K562 (cell line): Measurements from ENCODE around the gene ARPP21. TPM values are rescaled to one million over a fixed set of nuclear protein-coding genes. Genes with fewer than 3 reads are reported as not detected.

Source experiments
- ATAC-seq: fragments of 200-7000 bp; cut with Tn5 transposase; 3 replicates; pipeline ENCODE4 v1.9.1; 2020; ENCODE audit warnings: moderate library complexity
- BruUV-seq: library from RNA; stranded (reverse); fragments of 400-500 nt; replicated peaks from 2 replicates; lab custom pipeline; 2021; lab: Mats Ljungman, UMichigan
- CTCF ChIA-PET: fragments of 300-600 bp; formaldehyde crosslinking; extraction: SDS; loops from one replicate; lab custom pipeline; 2021; ENCODE audit warnings: low intra/inter-chr PET ratio; lab: Yijun Ruan, JAX
- POLR2A ChIA-PET: fragments of 300-600, 350-650 bp; sonication (Branson Sonifier 250); formaldehyde crosslinking; extraction: SDS; loops from one replicate; lab custom pipeline; 2021; ENCODE audit warnings: antibody characterized with exemption, inconsistent platforms; lab: Yijun Ruan, JAX
- DNase-seq, 4 experiments: peaks; one replicate each; pipeline versions ENCODE4 v3.0.0 to v3.0.0-alpha.2; 2011 to 2018; ENCODE audit warnings: low spot score in 3 of 4, mixed read lengths in 3 of 4; ENCODE audit errors: extremely low read depth in 1 of 4
- FAIRE-seq: peaks from 2 replicates; lab custom pipeline; 2011; peaks lifted over from hg19 to GRCh38; lab: Jason Lieb, UNC
- H2AFZ ChIP-seq: 2 replicates; pipeline ENCODE4 v1.6.0; 2011; ENCODE audit warnings: low read depth, low read length, control low read depth, inconsistent platforms
- H3K27ac ChIP-seq: fragments of 200-600 bp; 3 replicates; pipeline ENCODE4 v1.8.0; 2011; ENCODE audit warnings: low read depth, mild to moderate bottlenecking, control low read depth, inconsistent platforms, low read length, moderate library complexity, mixed read lengths; ENCODE audit errors: extremely low read depth
- H3K27me3 ChIP-seq, 2 experiments: fragments of 300-600 bp in 1 of 2; 2 replicates in 1 of 2; 3 replicates in 1 of 2; pipeline versions ENCODE4 v1.6.0 to v1.8.0; 2011; ENCODE audit warnings: inconsistent platforms in 2 of 2, low read length in 2 of 2, mild to moderate bottlenecking in 1 of 2, mixed read lengths in 1 of 2, moderate library complexity in 1 of 2; ENCODE audit not compliant: control insufficient read depth in 2 of 2, insufficient read depth in 2 of 2
- H3K36me3 ChIP-seq: fragments of 300-600 bp; 3 replicates; pipeline ENCODE4 v1.8.0; 2011; ENCODE audit warnings: mild to moderate bottlenecking, low read length, inconsistent platforms; ENCODE audit not compliant: control insufficient read depth, insufficient read depth
- H3K4me1 ChIP-seq, 2 experiments: fragments of 200-600 bp in 1 of 2; replicated peaks in 1 of 2; 2 replicates in 1 of 2; 3 replicates in 1 of 2; pipeline versions ENCODE4 v1.5.1 to v1.8.0; 2011; ENCODE audit warnings: inconsistent platforms in 2 of 2, low read length in 2 of 2, mild to moderate bottlenecking in 1 of 2, mixed read lengths in 1 of 2, moderate library complexity in 1 of 2; ENCODE audit not compliant: control insufficient read depth in 2 of 2, insufficient read depth in 2 of 2
- H3K4me2 ChIP-seq: 2 replicates; pipeline ENCODE4 v1.6.1; 2011; ENCODE audit warnings: low read length, control low read depth, inconsistent platforms, mixed read lengths; ENCODE audit not compliant: insufficient read depth
- H3K4me3 ChIP-seq: fragments of 200-600 bp; sonication (generic), shearing (Covaris generic); 2 replicates; pipeline ENCODE4 v1.5.1; 2016; ENCODE audit warnings: control low read depth, inconsistent platforms
- H3K79me2 ChIP-seq: fragments of 200-600 bp; 3 replicates; pipeline ENCODE4 v1.8.0; 2011; ENCODE audit warnings: low read length, inconsistent platforms; ENCODE audit not compliant: control insufficient read depth, insufficient read depth
- H3K9ac ChIP-seq, 2 experiments: 2 replicates each; pipeline versions ENCODE4 v1.6.0 to v1.6.1; 2011; ENCODE audit warnings: low read depth in 2 of 2, low read length in 2 of 2, control low read depth in 1 of 2, inconsistent platforms in 1 of 2, mild to moderate bottlenecking in 1 of 2, mixed read lengths in 1 of 2; ENCODE audit not compliant: insufficient read depth in 1 of 2
- H3K9me1 ChIP-seq: one replicate; pipeline ENCODE4 v1.6.0; 2011; ENCODE audit warnings: inconsistent platforms, mild to moderate bottlenecking, low read length, moderate library complexity; ENCODE audit not compliant: control insufficient read depth, insufficient read depth
- H3K9me3 ChIP-seq: replicated peaks from 2 replicates; pipeline ENCODE4 v1.5.1; 2011; ENCODE audit warnings: low read depth, low read length, inconsistent platforms; ENCODE audit not compliant: control insufficient read depth, insufficient read depth
- H4K20me1 ChIP-seq: replicated peaks from 2 replicates; pipeline ENCODE4 v1.6.1; 2011; ENCODE audit warnings: low read length, inconsistent platforms, mixed read lengths; ENCODE audit not compliant: control insufficient read depth, insufficient read depth
- BDP1 ChIP-seq: IDR thresholded peaks from 3 replicates; pipeline ENCODE4 v1.6.1; 2011; ENCODE audit not compliant: insufficient read length, insufficient read depth
- CBX1 ChIP-seq: sonication (generic); IDR thresholded peaks from 2 replicates; pipeline ENCODE4 v1.6.1; 2016; ENCODE audit warnings: antibody characterized with exemption, low read depth, mild to moderate bottlenecking
- GABPB1 ChIP-seq: sonication (generic); formaldehyde crosslinking; IDR thresholded peaks from 2 replicates; pipeline ENCODE4 v1.8.0; 2022; ENCODE audit warnings: mild to moderate bottlenecking, missing genetic modification reagents
- IFI16 ChIP-seq: fragments of 250-450 bp; sonication (Bioruptor Pico); IDR thresholded peaks from 2 replicates; pipeline ENCODE4 v2.1.2; 2022; ENCODE audit warnings: mild to moderate bottlenecking, inconsistent platforms
- POLR3A ChIP-seq: IDR thresholded peaks from 2 replicates; pipeline ENCODE4 v1.6.1; 2011; ENCODE audit warnings: borderline replicate concordance, mild to moderate bottlenecking, moderate library complexity; ENCODE audit not compliant: insufficient read length, insufficient read depth; ENCODE audit errors: extremely low read depth
- SMARCA5 ChIP-seq: fragments of 450-650 bp; IDR thresholded peaks from 2 replicates; pipeline ENCODE4 v1.6.1; 2016
- SREBF2 ChIP-seq: sonication (generic); formaldehyde crosslinking; IDR thresholded peaks from 2 replicates; pipeline ENCODE4 v1.4.0; 2020; ENCODE audit warnings: mild to moderate bottlenecking, missing genetic modification reagents
- WGBS: fragments of 100-300 bp; shearing (Covaris generic); methylation state at CpG from one replicate; pipeline ENCODE4 v1.1.6; 2016; ENCODE audit warnings: low coverage, mixed read lengths; ENCODE audit not compliant: insufficient coverage; ENCODE audit errors: missing lambda C conversion rate; 5-methylcytosine and 5-hydroxymethylcytosine counted together
- in situ Hi-C: fragments of 300-500 bp; cut with MboI; formaldehyde crosslinking; loops from 4 replicates; pipeline ENCODE4 v1.15.0; 2018; ENCODE audit warnings: inconsistent platforms, mixed read lengths
- intact Hi-C: fragments of 100-400 bp; cut with micrococcal nuclease; formaldehyde crosslinking; loops from 2 replicates; pipeline ENCODE4 v1.14.2; 2022
- polyA plus RNA-seq, 8 experiments: library from polyadenylated mRNA; depleted of rRNA in 4 of 8; stranded (reverse) in 5 of 8; unstranded in 3 of 8; fragments of >200 nt; fragmentation: Nextera tagmentation in 2 of 8; fragmentation: Illumina TruSeq in 1 of 8; extraction: Ambion mirVana in 2 of 8; extraction: Trizol in 1 of 8; gene quantifications; 2 replicates each; pipeline versions ENCODE4 v1.2.1 to v1.2.3, GENCODE V29; 2011 to 2014; ENCODE audit warnings: inconsistent platforms in 1 of 8, missing spikeins in 1 of 8
- total RNA-seq, 7 experiments: library from RNA; depleted of rRNA in 6 of 7; stranded (reverse); fragments of >200 nt in 6 of 7; fragmentation: Illumina TruSeq in 2 of 7; extraction: Trizol in 2 of 7; gene quantifications; 2 replicates each; pipeline versions ENCODE4 v1.2.1 to v1.2.3, GENCODE V29; 2011 to 2021; ENCODE audit warnings: low replicate concordance in 1 of 7
- TF ChIP-seq, protein P1 (sequence below): sonication (generic); formaldehyde crosslinking; IDR thresholded peaks from 2 replicates; pipeline ENCODE4 v1.8.0; 2023; ENCODE audit warnings: mild to moderate bottlenecking, missing genetic modification reagents
- TF ChIP-seq, protein P2 (sequence below): IDR thresholded peaks from 2 replicates; pipeline ENCODE4 v1.6.1; 2012; ENCODE audit warnings: low read depth, low read length, improper control_type of control experiment, borderline replicate concordance
- TF ChIP-seq, protein P3 (sequence below): fragments of 450-650 bp; IDR thresholded peaks from 2 replicates; pipeline ENCODE4 v1.6.1; 2014; ENCODE audit warnings: low read depth, mild to moderate bottlenecking, moderate library complexity, borderline replicate concordance

The ARPP21 gene
- total and polyA plus RNA-seq, 9 of the 15 experiments (the other 6 are each of a cell fraction or from before 2014, with no cell fraction given): not detected

DNA sequence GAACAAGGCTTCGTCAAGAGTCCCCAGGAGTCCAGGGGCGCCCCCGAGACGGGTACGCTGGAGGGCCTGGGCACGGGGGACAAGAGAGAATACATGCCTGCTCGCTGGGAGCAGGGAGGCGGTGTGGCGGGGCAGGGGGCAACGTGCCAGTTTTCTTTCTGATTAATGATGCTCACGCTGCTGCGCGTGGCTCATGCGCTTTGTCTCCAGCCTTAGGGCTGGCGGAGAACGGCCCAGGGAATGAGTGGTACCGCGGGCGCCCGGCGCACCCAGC is 408 bp upstream of the ARPP21 start:
- Histone ChIP-seq H3K4me3 (no peak overlapping the region), H3K9me1 (no peaks in the 10 kb centered on the region), H3K4me2 (no peak overlapping the region), H3K27ac (no peak overlapping the region), H3K9ac (no peak overlapping the region), H2AFZ (no peak overlapping the region), H4K20me1 (no peaks in the 10 kb centered on the region), H3K36me3 (no peaks in the 10 kb centered on the region), H3K27me3 (no peaks in the 10 kb centered on the region), H3K4me1 (no peaks in the 10 kb centered on the region), H3K9me3 (no peaks in the 10 kb centered on the region), H3K79me2 (no peaks in the 10 kb centered on the region)
- WGBS: 2% methylated on average over 14 of the region's 21 CpGs
- ChIA-PET POLR2A (no interaction called here), CTCF (no interaction called here)
- in situ Hi-C loops (no loop called here), intact Hi-C loops (no loop called here)
- no peak for DNase-seq
- no peak for ATAC-seq
- no TSS peak for BruUV-seq
- TF ChIP-seq SREBF2 (no peak), BDP1 (no peak), GABPB1 (CRISPR knock-in tag) (no peak), IFI16 (CRISPR knock-in tag) (no peak), SMARCA5 (no peak), CBX1 (no peak), POLR3A (no peak)
- TF ChIP-seq, protein P1, sequence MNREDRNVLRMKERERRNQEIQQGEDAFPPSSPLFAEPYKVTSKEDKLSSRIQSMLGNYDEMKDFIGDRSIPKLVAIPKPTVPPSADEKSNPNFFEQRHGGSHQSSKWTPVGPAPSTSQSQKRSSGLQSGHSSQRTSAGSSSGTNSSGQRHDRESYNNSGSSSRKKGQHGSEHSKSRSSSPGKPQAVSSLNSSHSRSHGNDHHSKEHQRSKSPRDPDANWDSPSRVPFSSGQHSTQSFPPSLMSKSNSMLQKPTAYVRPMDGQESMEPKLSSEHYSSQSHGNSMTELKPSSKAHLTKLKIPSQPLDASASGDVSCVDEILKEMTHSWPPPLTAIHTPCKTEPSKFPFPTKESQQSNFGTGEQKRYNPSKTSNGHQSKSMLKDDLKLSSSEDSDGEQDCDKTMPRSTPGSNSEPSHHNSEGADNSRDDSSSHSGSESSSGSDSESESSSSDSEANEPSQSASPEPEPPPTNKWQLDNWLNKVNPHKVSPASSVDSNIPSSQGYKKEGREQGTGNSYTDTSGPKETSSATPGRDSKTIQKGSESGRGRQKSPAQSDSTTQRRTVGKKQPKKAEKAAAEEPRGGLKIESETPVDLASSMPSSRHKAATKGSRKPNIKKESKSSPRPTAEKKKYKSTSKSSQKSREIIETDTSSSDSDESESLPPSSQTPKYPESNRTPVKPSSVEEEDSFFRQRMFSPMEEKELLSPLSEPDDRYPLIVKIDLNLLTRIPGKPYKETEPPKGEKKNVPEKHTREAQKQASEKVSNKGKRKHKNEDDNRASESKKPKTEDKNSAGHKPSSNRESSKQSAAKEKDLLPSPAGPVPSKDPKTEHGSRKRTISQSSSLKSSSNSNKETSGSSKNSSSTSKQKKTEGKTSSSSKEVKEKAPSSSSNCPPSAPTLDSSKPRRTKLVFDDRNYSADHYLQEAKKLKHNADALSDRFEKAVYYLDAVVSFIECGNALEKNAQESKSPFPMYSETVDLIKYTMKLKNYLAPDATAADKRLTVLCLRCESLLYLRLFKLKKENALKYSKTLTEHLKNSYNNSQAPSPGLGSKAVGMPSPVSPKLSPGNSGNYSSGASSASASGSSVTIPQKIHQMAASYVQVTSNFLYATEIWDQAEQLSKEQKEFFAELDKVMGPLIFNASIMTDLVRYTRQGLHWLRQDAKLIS (CRISPR knock-in tag): no peak
- TF ChIP-seq, protein P2, sequence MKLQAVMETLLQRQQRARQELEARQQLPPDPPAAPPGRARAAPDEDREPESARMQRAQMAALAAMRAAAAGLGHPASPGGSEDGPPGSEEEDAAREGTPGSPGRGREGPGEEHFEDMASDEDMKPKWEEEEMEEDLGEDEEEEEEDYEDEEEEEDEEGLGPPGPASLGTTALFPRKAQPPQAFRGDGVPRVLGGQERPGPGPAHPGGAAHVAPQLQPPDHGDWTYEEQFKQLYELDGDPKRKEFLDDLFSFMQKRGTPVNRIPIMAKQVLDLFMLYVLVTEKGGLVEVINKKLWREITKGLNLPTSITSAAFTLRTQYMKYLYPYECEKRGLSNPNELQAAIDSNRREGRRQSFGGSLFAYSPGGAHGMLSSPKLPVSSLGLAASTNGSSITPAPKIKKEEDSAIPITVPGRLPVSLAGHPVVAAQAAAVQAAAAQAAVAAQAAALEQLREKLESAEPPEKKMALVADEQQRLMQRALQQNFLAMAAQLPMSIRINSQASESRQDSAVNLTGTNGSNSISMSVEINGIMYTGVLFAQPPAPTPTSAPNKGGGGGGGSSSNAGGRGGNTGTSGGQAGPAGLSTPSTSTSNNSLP: no peak
- TF ChIP-seq, protein P3, sequence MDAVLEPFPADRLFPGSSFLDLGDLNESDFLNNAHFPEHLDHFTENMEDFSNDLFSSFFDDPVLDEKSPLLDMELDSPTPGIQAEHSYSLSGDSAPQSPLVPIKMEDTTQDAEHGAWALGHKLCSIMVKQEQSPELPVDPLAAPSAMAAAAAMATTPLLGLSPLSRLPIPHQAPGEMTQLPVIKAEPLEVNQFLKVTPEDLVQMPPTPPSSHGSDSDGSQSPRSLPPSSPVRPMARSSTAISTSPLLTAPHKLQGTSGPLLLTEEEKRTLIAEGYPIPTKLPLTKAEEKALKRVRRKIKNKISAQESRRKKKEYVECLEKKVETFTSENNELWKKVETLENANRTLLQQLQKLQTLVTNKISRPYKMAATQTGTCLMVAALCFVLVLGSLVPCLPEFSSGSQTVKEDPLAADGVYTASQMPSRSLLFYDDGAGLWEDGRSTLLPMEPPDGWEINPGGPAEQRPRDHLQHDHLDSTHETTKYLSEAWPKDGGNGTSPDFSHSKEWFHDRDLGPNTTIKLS: no peak
- no peak for FAIRE-seq
